Activated T-cell treated with anti-CD3 and anti-CD28 coated beads for 1 hour (primary cell): ENCODE data around the gene GOLGA3.
"Not testable (repeated sequence)": the region's sequence is repeated elsewhere in the genome, so short reads cannot be mapped to it uniquely, and the experiment has no call there.

Experiments used
- DNase-seq: peaks from one replicate; pipeline ENCODE4 v3.0.0-alpha.2; 2020; ENCODE audit warnings: low read depth

The GOLGA3 gene, protein sequence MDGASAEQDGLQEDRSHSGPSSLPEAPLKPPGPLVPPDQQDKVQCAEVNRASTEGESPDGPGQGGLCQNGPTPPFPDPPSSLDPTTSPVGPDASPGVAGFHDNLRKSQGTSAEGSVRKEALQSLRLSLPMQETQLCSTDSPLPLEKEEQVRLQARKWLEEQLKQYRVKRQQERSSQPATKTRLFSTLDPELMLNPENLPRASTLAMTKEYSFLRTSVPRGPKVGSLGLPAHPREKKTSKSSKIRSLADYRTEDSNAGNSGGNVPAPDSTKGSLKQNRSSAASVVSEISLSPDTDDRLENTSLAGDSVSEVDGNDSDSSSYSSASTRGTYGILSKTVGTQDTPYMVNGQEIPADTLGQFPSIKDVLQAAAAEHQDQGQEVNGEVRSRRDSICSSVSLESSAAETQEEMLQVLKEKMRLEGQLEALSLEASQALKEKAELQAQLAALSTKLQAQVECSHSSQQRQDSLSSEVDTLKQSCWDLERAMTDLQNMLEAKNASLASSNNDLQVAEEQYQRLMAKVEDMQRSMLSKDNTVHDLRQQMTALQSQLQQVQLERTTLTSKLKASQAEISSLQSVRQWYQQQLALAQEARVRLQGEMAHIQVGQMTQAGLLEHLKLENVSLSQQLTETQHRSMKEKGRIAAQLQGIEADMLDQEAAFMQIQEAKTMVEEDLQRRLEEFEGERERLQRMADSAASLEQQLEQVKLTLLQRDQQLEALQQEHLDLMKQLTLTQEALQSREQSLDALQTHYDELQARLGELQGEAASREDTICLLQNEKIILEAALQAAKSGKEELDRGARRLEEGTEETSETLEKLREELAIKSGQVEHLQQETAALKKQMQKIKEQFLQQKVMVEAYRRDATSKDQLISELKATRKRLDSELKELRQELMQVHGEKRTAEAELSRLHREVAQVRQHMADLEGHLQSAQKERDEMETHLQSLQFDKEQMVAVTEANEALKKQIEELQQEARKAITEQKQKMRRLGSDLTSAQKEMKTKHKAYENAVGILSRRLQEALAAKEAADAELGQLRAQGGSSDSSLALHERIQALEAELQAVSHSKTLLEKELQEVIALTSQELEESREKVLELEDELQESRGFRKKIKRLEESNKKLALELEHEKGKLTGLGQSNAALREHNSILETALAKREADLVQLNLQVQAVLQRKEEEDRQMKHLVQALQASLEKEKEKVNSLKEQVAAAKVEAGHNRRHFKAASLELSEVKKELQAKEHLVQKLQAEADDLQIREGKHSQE (N-terminal part only)

DNA sequence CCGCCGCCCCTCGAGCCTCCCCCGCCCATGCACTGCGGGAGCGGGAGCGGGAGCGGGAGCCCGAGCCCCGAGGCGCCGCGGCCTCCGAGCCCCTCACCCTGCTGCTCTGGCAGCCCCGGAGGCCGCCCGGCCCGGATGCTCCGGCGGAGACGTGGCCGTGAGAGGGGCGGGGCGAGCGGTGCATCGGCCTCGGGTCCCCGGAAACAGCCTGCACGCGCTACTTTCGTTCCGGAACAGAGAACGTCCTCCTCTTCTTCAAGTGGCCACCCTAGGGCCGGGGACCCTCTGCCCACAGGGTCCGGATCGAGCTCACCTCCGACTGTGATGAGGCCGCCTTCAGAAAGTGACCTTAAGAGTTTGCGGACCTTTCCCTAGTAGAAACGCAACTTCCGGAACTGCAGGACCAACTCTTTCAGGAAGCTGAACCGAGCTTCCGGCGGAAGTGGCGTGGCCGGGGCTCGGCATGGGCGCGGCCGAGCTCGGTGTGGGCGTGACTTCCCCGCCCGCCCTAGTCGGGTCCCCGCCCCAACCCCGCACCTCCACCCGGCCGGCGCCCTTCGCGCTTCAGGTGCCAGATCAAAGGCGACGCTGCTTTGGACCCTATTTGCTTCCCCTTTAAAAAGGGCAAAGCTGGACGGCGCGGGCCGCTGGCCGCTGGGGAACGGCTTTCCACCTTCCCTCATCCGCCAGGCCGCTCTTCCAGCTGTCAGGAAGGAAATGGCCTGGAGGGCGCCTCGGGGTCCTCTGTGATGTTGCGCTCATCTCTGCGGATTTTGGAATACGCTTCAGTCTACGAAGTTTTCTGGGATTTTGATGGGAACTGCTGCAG is at the start of gene GOLGA3:
TSS of gene GOLGA3 (minus strand) at position 164 of the 829 bp plus-strand sequence. CDS start 6,741 bp downstream, outside the sequence.
- peak; percentile 95 for DNase-seq

DNA sequence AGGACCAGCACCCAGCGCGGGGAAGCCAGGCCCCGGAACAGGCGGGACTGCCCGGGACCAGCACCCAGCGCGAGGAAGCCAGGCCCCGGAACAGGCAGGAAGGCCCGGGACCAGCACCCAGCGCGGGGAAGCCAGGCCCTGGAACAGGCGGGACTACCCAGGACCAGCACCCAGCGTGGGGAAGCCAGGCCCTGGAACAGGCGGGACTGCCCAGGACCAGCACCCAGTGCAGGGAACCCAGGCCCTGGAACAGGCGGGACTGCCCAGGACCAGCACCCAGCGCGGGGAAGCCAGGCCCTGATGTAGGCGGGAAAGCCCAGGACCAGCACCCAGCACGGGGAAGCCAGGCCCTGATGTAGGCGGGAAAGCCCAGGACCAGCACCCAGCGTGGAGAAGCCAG is 46.0 kb upstream of the GOLGA3 start:
- DNase-seq, result not testable (repeated sequence)

DNA sequence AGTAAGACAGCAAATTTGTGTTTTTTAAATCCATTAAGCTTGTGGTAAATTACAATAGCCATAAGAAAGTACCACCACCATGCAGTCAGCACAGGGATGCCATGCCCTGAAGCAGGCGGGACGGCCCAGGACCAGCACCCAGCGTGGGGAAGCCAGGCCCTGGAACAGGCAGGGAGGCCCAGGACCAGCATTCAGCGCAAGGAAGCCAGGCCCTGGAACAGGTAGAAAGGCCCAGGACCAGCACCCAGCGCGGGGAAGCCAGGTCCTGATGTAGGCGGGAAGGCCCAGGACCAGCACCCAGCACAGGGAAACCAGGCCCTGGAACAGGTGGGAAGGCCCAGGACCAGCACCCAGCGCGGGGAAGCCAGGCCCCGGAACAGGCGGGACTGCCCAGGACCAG is 45.5 kb upstream of the GOLGA3 start:
- DNase-seq, result no peak

DNA sequence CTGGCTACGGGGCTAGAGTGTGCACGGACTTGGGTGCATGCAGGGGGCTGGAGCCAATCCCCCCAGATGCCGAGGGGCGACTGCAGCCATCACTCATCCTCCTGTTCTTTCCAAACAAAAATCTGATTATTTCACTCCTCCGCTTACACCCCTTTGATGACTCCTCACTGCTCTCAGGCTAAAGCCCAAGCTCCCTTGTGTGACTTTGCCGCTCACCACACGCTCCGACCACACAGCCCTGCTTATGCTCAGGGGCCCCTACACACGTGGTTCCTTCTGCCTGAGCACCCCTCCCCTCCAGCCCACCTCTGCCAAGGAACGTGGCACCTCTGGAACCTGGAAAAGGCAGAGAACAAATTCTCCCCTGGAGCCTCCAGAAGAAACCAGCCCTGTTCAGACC is 45.1 kb upstream of the GOLGA3 start:
- no peak for DNase-seq

DNA sequence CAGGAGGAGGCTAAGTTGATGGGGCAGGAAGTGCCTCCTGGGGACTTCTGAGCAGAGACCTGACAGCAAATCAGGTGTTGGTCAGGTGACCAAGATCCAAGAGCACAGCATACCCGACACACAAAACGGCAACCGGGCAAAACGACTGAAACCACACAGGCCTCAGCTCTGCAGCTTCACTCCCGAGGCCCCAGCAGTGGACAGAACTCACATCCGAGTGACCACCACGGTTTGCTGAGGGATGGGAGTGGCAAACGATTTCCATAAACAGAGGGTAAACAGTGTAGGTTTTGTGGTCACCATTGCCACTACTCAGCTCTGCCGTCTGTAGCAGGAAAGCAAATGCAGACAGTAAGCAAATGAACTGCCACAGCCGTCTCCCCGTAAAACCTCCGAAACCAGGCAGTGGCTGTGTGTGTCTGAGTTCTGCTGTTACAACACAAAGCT is 44.3 kb upstream of the GOLGA3 start:
- DNase-seq, result no peak

DNA sequence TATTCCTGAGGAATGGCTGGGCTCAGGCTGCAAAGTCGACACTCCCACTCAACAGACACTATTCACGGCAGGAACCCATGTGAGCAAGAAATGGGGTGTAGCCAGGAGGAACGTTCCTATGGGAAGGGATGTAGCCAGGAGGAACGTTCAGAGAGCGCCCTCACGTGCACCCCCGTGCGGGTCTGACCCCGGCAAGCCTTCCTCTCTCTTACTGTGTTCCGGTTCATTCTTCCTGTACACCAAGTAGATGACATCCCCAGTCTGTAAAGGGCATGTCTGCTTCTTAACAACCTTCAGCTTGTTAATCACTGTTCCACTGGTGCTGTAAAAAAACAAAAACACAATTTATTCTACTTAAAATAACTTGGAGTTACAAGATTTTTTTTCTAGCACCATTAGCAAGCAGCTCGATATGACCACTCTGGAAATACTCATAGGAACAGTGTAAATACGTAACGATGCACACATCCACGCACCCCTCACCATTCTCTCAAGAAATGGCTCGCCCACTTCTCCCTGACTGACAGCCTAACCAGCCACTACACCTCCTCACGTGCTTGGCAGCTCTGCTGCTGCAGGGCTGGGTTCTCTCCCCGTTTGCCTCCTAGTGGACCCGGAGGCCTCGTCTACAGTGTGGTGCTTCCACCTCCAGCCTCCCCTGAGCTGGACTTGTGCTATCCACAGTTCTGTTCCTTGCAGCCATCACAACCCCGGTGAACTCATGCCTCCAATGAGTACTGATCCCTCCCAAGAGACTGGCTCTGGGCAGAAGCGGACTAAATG is 43.6 kb upstream of the GOLGA3 start:
- DNase-seq, result no peak

DNA sequence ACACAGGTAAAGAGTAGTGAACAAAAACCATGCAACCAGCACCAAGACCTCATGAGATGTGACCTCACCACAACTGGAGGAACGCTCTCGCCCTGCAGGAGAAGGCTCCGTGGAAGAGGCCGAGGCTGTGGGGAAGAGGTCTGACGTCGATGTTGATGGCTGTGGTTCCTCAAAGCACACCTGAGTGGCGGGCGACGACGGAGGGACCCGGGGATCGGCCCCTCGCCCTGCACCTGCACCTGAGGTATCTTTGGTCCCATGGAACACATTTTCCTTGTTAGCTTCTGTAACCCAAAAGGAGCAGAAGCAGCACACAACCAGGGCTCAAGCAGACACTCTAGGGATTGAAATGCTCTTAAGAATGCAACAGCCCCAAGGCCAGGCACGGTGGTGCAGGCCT is 40.9 kb upstream of the GOLGA3 start:
- no peak for DNase-seq

DNA sequence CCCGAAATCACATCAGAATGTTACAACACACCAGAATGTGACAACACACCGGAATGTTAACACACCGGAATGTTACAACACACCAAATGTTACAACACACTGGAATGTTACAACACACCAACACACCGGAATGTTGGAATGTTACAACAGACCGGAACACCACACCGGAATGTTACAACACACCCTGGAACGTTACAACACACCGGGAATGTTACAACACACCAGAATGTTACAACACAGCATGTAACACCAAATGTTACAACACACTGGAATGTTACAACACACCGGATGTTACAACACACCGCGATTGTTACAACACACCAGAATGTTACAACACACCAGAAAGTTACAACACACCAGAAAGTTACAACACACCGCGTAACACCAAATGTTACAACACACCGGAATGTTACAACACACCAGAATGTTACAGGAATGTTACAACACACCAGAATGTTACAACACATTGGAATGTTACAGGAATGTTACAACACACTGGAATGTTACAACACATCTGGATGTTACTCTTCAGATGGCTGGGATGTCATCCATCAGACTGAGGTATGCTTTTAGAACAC is 37.7 kb upstream of the GOLGA3 start:
- DNase-seq, result no peak

DNA sequence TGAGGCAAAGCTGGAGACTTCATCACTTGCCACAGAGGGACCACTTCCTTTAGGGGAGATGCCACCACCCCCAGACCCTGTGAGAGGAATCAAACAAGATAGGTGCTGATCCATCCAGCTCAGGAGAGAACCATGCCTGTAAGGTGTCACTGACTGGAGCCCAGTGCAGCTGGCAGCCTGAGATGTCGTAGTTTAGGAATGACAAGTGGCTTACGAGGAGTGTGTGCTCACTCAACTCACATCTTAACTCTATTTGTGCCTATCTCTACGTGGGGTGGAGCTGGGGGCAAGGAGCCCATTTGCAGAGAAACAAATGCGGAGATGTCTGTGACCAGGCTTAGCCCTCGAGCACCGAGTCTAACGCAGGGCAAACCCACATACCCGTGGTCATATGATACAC is 32.9 kb upstream of the GOLGA3 start:
- no peak for DNase-seq

DNA sequence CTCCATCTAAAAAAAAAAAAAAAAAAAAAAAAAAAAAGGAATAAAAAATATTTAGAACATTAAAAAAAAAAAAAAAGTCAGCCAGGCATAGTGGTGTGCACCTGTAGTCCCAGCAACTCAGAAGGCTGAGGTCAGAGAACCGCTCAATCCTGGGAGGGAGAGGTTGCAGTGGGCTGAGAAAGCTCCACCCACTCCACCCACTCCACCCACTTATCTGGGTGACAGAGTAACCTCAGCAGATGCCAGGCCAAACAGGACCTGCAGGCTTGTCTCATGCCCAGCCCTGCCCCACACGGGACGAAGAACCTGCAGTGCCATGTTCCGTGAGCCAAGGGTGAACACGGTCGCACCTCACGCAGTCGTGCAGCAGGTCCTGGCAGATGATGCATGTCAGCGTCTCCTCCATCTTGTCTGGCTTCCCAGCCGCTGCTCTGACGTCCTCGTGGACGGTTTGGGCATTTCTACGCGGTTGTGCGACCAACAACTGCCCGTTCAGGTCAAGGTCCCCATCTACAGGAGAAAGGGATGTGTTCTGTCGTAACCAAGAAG is 30.1 kb upstream of the GOLGA3 start:
- DNase-seq, result no peak

DNA sequence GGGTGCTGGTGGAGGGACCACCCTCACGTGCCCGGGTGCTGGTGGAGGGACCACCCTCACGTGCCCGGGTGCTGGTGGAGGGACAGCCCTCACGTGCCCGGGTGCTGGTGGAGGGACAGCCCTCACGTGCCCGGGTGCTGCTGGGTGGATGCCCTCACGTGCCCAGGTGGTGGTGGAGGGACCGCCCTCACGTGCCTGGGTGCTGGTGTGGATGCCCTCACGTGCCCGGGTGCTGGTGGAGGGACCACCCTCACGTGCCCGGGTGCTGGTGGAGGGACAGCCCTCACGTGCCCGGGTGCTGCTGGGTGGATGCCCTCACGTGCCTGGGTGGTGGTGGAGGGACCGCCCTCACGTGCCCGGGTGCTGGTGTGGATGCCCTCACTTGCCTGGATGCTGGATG is 28.4 kb upstream of the GOLGA3 start:
- not testable (repeated sequence) for DNase-seq

DNA sequence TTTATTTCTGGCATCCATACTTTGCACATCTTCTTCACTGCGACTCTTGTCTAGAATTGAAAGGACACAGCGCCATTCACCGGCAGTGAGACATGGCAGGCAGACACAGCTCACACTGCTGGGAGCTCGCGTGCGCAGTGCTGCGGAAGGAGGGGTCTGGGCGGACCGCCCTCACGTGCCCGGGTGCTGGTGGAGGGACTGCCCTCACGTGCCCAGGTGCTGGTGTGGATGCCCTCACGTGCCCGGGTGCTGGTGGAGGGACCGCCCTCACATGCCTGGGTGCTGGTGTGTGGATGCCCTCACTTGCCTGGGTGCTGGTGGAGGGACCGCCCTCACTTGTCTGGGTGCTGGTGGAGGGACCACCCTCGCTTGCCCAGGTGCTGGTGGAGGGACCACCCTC is 27.9 kb upstream of the GOLGA3 start:
- DNase-seq, result no peak

DNA sequence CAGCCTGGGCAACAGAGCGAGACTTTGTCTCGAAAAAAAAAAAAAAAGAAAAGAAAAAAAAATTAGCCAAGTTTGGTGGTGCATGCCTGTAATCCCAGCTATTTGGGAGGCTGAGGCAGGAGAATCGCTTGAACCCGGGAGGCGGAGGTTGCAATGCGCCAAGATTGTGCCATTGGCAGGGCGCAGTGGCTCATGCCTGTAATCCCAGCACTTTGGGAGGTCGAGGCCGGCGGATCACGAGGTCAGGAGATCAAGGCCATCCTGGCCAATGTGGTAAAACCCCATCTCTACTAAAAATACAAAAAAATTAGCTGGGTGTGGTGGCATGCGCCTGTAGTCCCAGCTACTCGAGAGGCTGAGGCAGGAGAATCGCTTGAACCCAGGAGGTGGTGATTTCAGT is 26.5 kb upstream of the GOLGA3 start:
- DNase-seq, result not testable (repeated sequence)

DNA sequence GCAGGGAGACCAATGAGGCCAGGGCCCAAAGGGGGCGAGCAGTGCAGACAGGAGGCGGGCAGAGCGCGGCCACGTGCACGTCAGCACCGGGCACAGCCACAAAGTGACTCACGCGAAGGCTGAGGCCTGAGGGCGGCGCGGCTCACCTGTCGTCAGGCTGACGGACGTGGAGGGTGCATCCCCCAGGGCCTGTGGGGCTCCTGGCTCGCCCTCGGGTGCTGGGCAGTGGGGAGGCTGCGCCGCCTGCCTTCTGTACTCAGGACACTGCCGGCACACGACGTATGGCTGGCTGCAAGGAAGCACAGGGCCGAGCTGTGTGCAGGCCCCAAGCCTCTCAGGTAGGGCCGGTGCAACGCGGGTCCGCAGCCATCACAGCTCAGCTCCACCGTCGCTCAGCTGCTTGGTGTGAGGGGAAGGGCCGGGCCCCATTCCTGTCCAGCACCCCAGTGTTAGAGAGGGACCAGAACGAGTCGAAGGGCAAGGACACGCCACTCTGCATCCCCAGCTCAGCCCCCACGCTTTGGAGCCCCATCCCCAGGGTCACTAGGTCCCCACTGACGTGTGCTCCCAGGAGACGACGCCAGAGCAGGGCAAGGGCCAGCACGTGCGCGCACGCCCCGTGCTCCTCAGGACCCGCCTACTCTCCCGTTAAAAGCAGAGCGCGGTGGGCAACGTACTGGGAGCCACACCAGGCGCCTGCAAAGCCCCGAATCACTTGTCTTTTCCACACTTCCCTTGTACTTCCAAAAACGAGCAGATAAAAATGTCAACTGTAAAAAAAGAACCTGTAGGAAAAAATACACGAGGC is 24.8 kb upstream of the GOLGA3 start:
- no peak for DNase-seq

DNA sequence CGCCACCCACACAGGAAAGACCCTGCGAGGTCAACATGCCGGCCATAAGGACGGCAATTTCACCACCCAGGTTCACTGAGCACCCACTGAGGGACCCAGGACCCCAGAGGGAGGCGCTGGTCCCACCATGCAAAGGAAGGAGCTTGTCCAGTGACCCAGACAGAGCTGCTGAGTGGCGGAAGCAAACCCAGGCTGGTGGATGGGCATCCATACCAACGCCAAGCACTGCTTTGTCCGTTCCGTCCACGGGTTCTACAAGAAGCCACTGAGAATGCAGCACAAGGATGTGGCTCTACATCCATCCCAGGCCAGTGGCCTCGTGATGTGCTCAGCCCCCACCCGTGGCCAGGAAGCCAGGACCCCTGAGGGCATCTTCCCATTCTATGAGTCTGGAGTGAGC is 23.8 kb upstream of the GOLGA3 start:
- no peak for DNase-seq

DNA sequence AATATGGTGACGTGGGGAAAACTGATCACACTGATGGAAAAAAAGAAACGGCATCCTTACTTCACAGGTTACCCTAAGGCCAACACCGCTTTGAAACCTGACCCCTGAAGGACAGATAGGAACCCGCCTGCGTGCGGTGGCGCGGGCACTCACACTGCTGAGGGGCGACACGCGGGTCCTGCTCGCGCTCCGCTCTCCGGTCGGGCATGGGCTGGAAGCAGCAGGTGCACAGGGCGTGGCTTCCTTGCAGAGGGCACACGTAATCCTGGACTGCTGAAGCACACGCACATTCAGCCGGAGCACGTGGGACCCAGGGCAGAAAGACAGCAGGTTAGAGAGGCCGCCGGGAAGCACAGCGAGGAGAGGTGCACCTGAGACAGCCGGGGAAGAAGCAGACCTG is 22.8 kb upstream of the GOLGA3 start:
- no peak for DNase-seq

DNA sequence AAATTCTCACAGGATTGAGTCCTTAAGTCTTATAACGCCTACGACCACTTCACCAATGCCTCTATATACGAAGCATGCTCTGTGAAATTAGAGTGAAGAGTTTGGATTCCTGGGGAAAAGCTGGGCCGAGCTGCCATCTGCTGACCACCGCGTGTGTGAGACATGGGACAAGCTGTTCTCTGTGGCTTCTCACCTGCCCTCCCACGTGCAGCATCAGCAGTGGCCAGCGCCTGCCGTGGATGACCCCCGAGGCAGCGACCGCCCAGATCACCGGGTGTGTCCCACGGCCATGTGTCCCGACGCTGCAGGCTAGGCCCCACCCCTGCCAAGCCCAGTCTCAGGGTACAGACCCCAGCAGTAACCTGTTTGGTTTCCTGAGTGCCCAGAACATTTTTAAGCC is 21.6 kb upstream of the GOLGA3 start:
- no peak for DNase-seq

DNA sequence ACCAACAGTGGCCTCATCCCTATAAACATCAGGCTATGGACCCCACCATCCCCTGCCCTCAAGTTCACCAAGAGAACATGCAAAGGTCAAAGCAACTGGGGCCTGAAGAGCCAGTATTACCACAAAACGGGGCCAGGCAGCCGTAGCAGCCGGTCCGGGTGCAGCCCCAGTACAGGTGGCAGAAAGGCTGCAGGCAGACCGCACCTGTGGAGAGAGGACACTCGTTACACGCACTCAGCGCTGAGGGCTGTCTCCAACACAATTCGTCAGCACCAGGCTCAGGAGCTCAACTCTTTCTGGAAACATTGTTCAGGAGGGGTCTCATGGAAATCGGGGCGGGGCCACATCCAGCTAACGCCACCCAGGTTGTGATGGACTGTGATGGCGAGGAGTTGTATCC is 19.9 kb upstream of the GOLGA3 start:
- DNase-seq, result no peak
